ENCODE measurements around the gene PTH. TPM values are rescaled to one million over a fixed set of nuclear protein-coding genes. Genes with fewer than 3 reads are reported as not detected.

Gene PTH
- total and polyA plus RNA-seq, 9 of the 15 experiments (the other 6 are each of a cell fraction or from before 2014, with no cell fraction given): not detected

GRCh38 chr11:13473013-13473722 lies 22.6 kb downstream of the PTH start (continued):
- no peak for TF ChIP-seq ZNF407 (IDR thresholded peaks at IDR 0.05; ENCODE audit: low read depth)
- TF ChIP-seq NKRF (IDR thresholded peaks at IDR 0.05; ENCODE audit: borderline replicate concordance): no peak
- no peak for TF ChIP-seq FOXJ2 (tag; IDR thresholded peaks at IDR 0.05)
- no peak for TF ChIP-seq ZBTB2 (IDR thresholded peaks at IDR 0.05)
- TF ChIP-seq GTF2F1 (IDR thresholded peaks at IDR 0.05; ENCODE audit: low read depth, low read length): no peak
- no peak for TF ChIP-seq ZNF449 (CRISPR knock-in tag; IDR thresholded peaks at IDR 0.05)
- TF ChIP-seq HMG20B (CRISPR knock-in tag; IDR thresholded peaks at IDR 0.05): no peak
- TF ChIP-seq CBFA2T2 (conservative IDR thresholded peaks at IDR 0.05): no peak
- no peak for TF ChIP-seq CREM (IDR thresholded peaks at IDR 0.05; ENCODE audit: low read depth)
- TF ChIP-seq ESRRB (CRISPR knock-in tag; IDR thresholded peaks at IDR 0.05; ENCODE audit: borderline replicate concordance): no peak
- TF ChIP-seq FOXA3 (CRISPR knock-in tag; conservative IDR thresholded peaks at IDR 0.05 in 1 of 2, IDR thresholded peaks at IDR 0.05 in 1 of 2): no peak

Data from K562 (cell line).